HG02884 (cell line): ENCODE results near the gene GAS7.

ENCODE experiments used
- ATAC-seq: cut with Tn5 transposase; IDR thresholded peaks from one replicate; pipeline ENCODE4 v1.9.1; 2021; ENCODE audit warnings: mild to moderate bottlenecking, moderate library complexity; ENCODE audit not compliant: unreplicated experiment

GAS7 gene

GRCh38 chr17:9900044-9900594 is 298.3 kb downstream of the GAS7 start:
- no peak for ATAC-seq

- no peak for ATAC-seq
These were observed 298.9 kb downstream of the GAS7 start for GRCh38 chr17:9899280-9900043.

- no peak for ATAC-seq
These were observed 299.6 kb downstream of the GAS7 start for GRCh38 chr17:9898812-9899211.

GRCh38 chr17:9897372-9897968 is 300.9 kb downstream of the GAS7 start:
- ATAC-seq = no peak

GRCh38 chr17:9895923-9896322 is 302.5 kb downstream of the GAS7 start:
- no peak for ATAC-seq

- no peak for ATAC-seq
These were observed 304.2 kb downstream of the GAS7 start for GRCh38 chr17:9894231-9894630.

- no peak for ATAC-seq
These were observed 304.9 kb downstream of the GAS7 start for GRCh38 chr17:9893411-9894012.

GRCh38 chr17:9890124-9890523 is 308.3 kb downstream of the GAS7 start:
- ATAC-seq = no peak

GRCh38 chr17:9887508-9887907 is 310.9 kb downstream of the GAS7 start:
- ATAC-seq = no peak

- no peak for ATAC-seq
These were observed 312.1 kb downstream of the GAS7 start for GRCh38 chr17:9886141-9886930.

GRCh38 chr17:9883451-9883850 is 315.0 kb downstream of the GAS7 start:
- no peak for ATAC-seq

- ATAC-seq = no peak
These were observed 317.8 kb downstream of the GAS7 start for GRCh38 chr17:9880582-9880999.

GRCh38 chr17:9878786-9879525 is 319.4 kb downstream of the GAS7 start:
- no peak for ATAC-seq

GRCh38 chr17:9878356-9878755 is 320.1 kb downstream of the GAS7 start:
- no peak for ATAC-seq

- no peak for ATAC-seq
These were observed 323.0 kb downstream of the GAS7 start for GRCh38 chr17:9875441-9875840.

GRCh38 chr17:9874722-9875121 is 323.7 kb downstream of the GAS7 start:
- no peak for ATAC-seq

- no peak for ATAC-seq
These were observed 325.6 kb downstream of the GAS7 start for GRCh38 chr17:9872852-9873251.

GRCh38 chr17:9868552-9868951 is 329.9 kb downstream of the GAS7 start:
- no peak for ATAC-seq

GRCh38 chr17:9865586-9865985 is 332.8 kb downstream of the GAS7 start:
- no peak for ATAC-seq

- ATAC-seq = no peak
These were observed 335.5 kb downstream of the GAS7 start for GRCh38 chr17:9862949-9863348.
